Mesenchymal stem cell (in vitro differentiated cells and primary cell): ENCODE measurements around the gene CDK14.

Experiments used
- DNase-seq: peaks from one replicate; pipeline ENCODE4 v3.0.0-alpha.2; 2013
- H2AFZ ChIP-seq: one replicate; pipeline ENCODE4 v1.6.1; 2013; ENCODE audit warnings: low read depth, mild to moderate bottlenecking, control low read depth, inconsistent platforms, low read length, moderate library complexity
- H2AK5ac ChIP-seq: 2 replicates; pipeline ENCODE4 v1.6.1; 2013; ENCODE audit warnings: low read length, moderate library complexity, mild to moderate bottlenecking, inconsistent platforms; ENCODE audit not compliant: severe bottlenecking
- H2BK120ac ChIP-seq: one replicate; pipeline ENCODE4 v1.6.1; 2013; ENCODE audit warnings: low read depth, mild to moderate bottlenecking, inconsistent platforms, low read length, moderate library complexity
- H2BK12ac ChIP-seq, 2 experiments: one replicate each; pipeline ENCODE4 v1.6.1; 2013; ENCODE audit warnings: inconsistent platforms in 2 of 2, low read length in 2 of 2, mild to moderate bottlenecking in 2 of 2, moderate library complexity in 2 of 2, control low read depth in 1 of 2
- H2BK15ac ChIP-seq: one replicate; pipeline ENCODE4 v1.6.1; 2013; ENCODE audit warnings: mild to moderate bottlenecking, low read depth, inconsistent platforms; ENCODE audit not compliant: poor library complexity, severe bottlenecking
- H2BK5ac ChIP-seq: 2 replicates; pipeline ENCODE4 v1.6.1; 2013; ENCODE audit warnings: low read depth, mild to moderate bottlenecking, low read length, control low read depth, inconsistent platforms; ENCODE audit not compliant: poor library complexity, severe bottlenecking
- H3K14ac ChIP-seq, 2 experiments: one replicate each; pipeline ENCODE4 v1.6.1; 2013; ENCODE audit warnings: inconsistent platforms in 2 of 2, low read length in 2 of 2, control low read depth in 1 of 2, mild to moderate bottlenecking in 1 of 2, moderate library complexity in 1 of 2
- H3K18ac ChIP-seq, 2 experiments: one replicate each; pipeline ENCODE4 v1.6.1; 2013; ENCODE audit warnings: inconsistent platforms in 2 of 2, low read length in 2 of 2, control low read depth in 1 of 2, low read depth in 1 of 2, mild to moderate bottlenecking in 1 of 2
- H3K23ac ChIP-seq, 2 experiments: one replicate each; pipeline ENCODE4 v1.6.1; 2013; ENCODE audit warnings: inconsistent platforms in 2 of 2, low read length in 2 of 2, mild to moderate bottlenecking in 2 of 2, moderate library complexity in 2 of 2, control low read depth in 1 of 2
- H3K27ac ChIP-seq: 2 replicates; pipeline ENCODE4 v1.5.1; 2013; ENCODE audit warnings: mild to moderate bottlenecking, moderate library complexity, low read length, control low read depth, inconsistent platforms; ENCODE audit not compliant: poor library complexity, severe bottlenecking
- H3K27me3 ChIP-seq, 2 experiments: 2 replicates each; pipeline versions ENCODE4 v1.6.1 to v1.7.0; 2013; ENCODE audit warnings: low read length in 2 of 2, mild to moderate bottlenecking in 2 of 2, moderate library complexity in 2 of 2, control low read depth in 1 of 2, inconsistent platforms in 1 of 2; ENCODE audit not compliant: control insufficient read depth in 1 of 2, insufficient read depth in 1 of 2
- H3K36me3 ChIP-seq, 2 experiments: 2 replicates each; pipeline versions ENCODE4 v1.6.1 to v1.7.0; 2013; ENCODE audit warnings: low read length in 2 of 2, control low read depth in 1 of 2, inconsistent platforms in 1 of 2, low read depth in 1 of 2, mild to moderate bottlenecking in 1 of 2; ENCODE audit not compliant: insufficient read depth in 2 of 2, control insufficient read depth in 1 of 2
- H3K4ac ChIP-seq, 2 experiments: one replicate each; pipeline ENCODE4 v1.6.1; 2013; ENCODE audit warnings: inconsistent platforms in 2 of 2, low read length in 2 of 2, mild to moderate bottlenecking in 2 of 2, moderate library complexity in 2 of 2, control low read depth in 1 of 2, low read depth in 1 of 2
- H3K4me1 ChIP-seq: 2 replicates; pipeline ENCODE4 v1.6.1; 2013; ENCODE audit warnings: low read depth, low read length, control low read depth; ENCODE audit not compliant: control insufficient read depth, insufficient read depth
- H3K4me2 ChIP-seq: 2 replicates; pipeline ENCODE4 v1.6.1; 2013; ENCODE audit warnings: low read length, mild to moderate bottlenecking, inconsistent platforms; ENCODE audit not compliant: poor library complexity, severe bottlenecking
- H3K4me3 ChIP-seq, 2 experiments: 2 replicates each; pipeline versions ENCODE4 v1.5.1 to v1.7.0; 2013; ENCODE audit warnings: low read length in 2 of 2, mild to moderate bottlenecking in 2 of 2, control low read depth in 1 of 2, low read depth in 1 of 2; ENCODE audit not compliant: insufficient read depth in 1 of 2
- H3K79me1 ChIP-seq: replicated peaks from 2 replicates; pipeline ENCODE4 v1.6.1; 2013; ENCODE audit warnings: mild to moderate bottlenecking, control low read depth, low read length, inconsistent platforms; ENCODE audit not compliant: poor library complexity, severe bottlenecking
- H3K9ac ChIP-seq: 2 replicates; pipeline ENCODE4 v1.7.0; 2013; ENCODE audit warnings: mild to moderate bottlenecking, low read length, moderate library complexity
- H3K9me3 ChIP-seq: 2 replicates; pipeline ENCODE4 v1.7.0; 2013; ENCODE audit warnings: mild to moderate bottlenecking, low read length; ENCODE audit not compliant: control insufficient read depth
- H4K8ac ChIP-seq: one replicate; pipeline ENCODE4 v1.6.1; 2013; ENCODE audit warnings: inconsistent platforms, mild to moderate bottlenecking, low read length, moderate library complexity
- H4K91ac ChIP-seq: one replicate; pipeline ENCODE4 v1.6.1; 2013; ENCODE audit warnings: mild to moderate bottlenecking, low read length, inconsistent platforms
- WGBS: methylation state at CpG from one replicate; pipeline ENCODE4 v1.1.7; 2013; ENCODE audit warnings: mixed read lengths; 5-methylcytosine and 5-hydroxymethylcytosine counted together

Gene CDK14

GRCh38 chr7:90824386-90825307 is 228.5 kb downstream of the CDK14 start:
- Histone ChIP-seq H3K27me3 (no peaks in the 10 kb centered on the region), H3K79me1 (peaks cover 13% of the 10 kb centered on the region), H3K9ac (peak overlapping the region; percentile 70), H4K8ac (no peak overlapping the region), H2BK12ac (no peak overlapping the region), H2BK15ac (no peak overlapping the region), H2AK5ac (no peak overlapping the region), H4K91ac (no peak overlapping the region), H2BK120ac (no peak overlapping the region), H3K4me2 (no peak overlapping the region), H3K4me3 (peak overlapping the region in 1 of 2 experiments; percentile 42), H3K14ac (no peak overlapping the region), H3K4ac (no peak overlapping the region), H3K36me3 (peaks cover 0 to 2% of the 10 kb centered on the region in 2 experiments), H2BK5ac (no peak overlapping the region), H2AFZ (no peak overlapping the region), H3K9me3 (peaks cover 7% of the 10 kb centered on the region), H3K27ac (no peak overlapping the region), H3K18ac (no peak overlapping the region), H3K23ac (no peak overlapping the region), H3K4me1 (no peaks in the 10 kb centered on the region)
- 70% methylated on average over 4 of the region's 5 CpGs for WGBS
- no peak for DNase-seq

- Histone ChIP-seq H3K4me2 (no peak overlapping the region), H3K14ac (no peak overlapping the region), H3K9ac (peak overlapping the region; percentile 70), H3K23ac (no peak overlapping the region), H3K4me1 (no peaks in the 10 kb centered on the region), H3K79me1 (peaks cover 19% of the 10 kb centered on the region), H3K27ac (no peak overlapping the region), H3K4ac (no peak overlapping the region), H4K91ac (no peak overlapping the region), H2AK5ac (no peak overlapping the region), H2BK12ac (no peak overlapping the region), H3K18ac (no peak overlapping the region), H4K8ac (no peak overlapping the region), H3K27me3 (no peaks in the 10 kb centered on the region), H2BK5ac (no peak overlapping the region), H3K9me3 (peaks cover 7% of the 10 kb centered on the region), H3K36me3 (peaks cover 2 to 3% of the 10 kb centered on the region in 2 experiments), H3K4me3 (peak overlapping the region in 1 of 2 experiments; percentile 42), H2AFZ (no peak overlapping the region), H2BK120ac (no peak overlapping the region), H2BK15ac (no peak overlapping the region)
- DNase-seq = no peak
- WGBS = no CpG with 5 or more reads among the region's 2 CpGs
Observed at GRCh38 chr7:90825779-90826178, 229.7 kb downstream of the CDK14 start.

GRCh38 chr7:90828601-90829000 is 232.5 kb downstream of the CDK14 start:
- H2BK120ac ChIP-seq = no peak overlapping the region
- no peak overlapping the region for H3K9ac ChIP-seq
- H2AFZ ChIP-seq = no peak overlapping the region
- H3K18ac ChIP-seq = no peak overlapping the region
- H3K23ac ChIP-seq = no peak overlapping the region
- H2AK5ac ChIP-seq = no peak overlapping the region
- no peak overlapping the region for H3K4me3 ChIP-seq
- no peak overlapping the region for H2BK12ac ChIP-seq
- H3K27me3 ChIP-seq = no peaks in the 10 kb centered on the region
- H3K36me3 ChIP-seq = peaks cover 2 to 3% of the 10 kb centered on the region in 2 experiments
- H3K4ac ChIP-seq = no peak overlapping the region
- no peaks in the 10 kb centered on the region for H3K4me1 ChIP-seq
- no peak overlapping the region for H2BK15ac ChIP-seq
- peaks cover 12% of the 10 kb centered on the region for H3K79me1 ChIP-seq
- no peak overlapping the region for H2BK5ac ChIP-seq
- H3K9me3 ChIP-seq = peaks cover 7% of the 10 kb centered on the region
- no peak overlapping the region for H3K27ac ChIP-seq
- DNase-seq = no peak
- no peak overlapping the region for H4K8ac ChIP-seq
- 91% methylated on average over 2 of the region's 3 CpGs for WGBS
- H3K14ac ChIP-seq = no peak overlapping the region
- no peak overlapping the region for H4K91ac ChIP-seq
- no peak overlapping the region for H3K4me2 ChIP-seq

- H4K8ac ChIP-seq = no peak overlapping the region
- no peak overlapping the region for H2AFZ ChIP-seq
- no peak overlapping the region for H2AK5ac ChIP-seq
- H3K23ac ChIP-seq = no peak overlapping the region
- no peaks in the 10 kb centered on the region for H3K27me3 ChIP-seq
- H2BK120ac ChIP-seq = no peak overlapping the region
- 96% methylated on average over 3 of the region's 3 CpGs for WGBS
- no peak overlapping the region for H3K18ac ChIP-seq
- H3K36me3 ChIP-seq = peaks cover 2 to 3% of the 10 kb centered on the region in 2 experiments
- H3K4me1 ChIP-seq = no peaks in the 10 kb centered on the region
- H4K91ac ChIP-seq = no peak overlapping the region
- H3K79me1 ChIP-seq = peaks cover 14% of the 10 kb centered on the region
- no peak overlapping the region for H2BK12ac ChIP-seq
- DNase-seq = no peak
- no peak overlapping the region for H3K14ac ChIP-seq
- no peak overlapping the region for H3K4me2 ChIP-seq
- no peak overlapping the region for H3K4ac ChIP-seq
- no peak overlapping the region for H2BK15ac ChIP-seq
- H3K9me3 ChIP-seq = peaks cover 7% of the 10 kb centered on the region
- H2BK5ac ChIP-seq = no peak overlapping the region
- no peak overlapping the region for H3K27ac ChIP-seq
- no peak overlapping the region for H3K4me3 ChIP-seq
- no peak overlapping the region for H3K9ac ChIP-seq
Observed at GRCh38 chr7:90830308-90830707, 234.2 kb downstream of the CDK14 start.
